Karpas-422 (cell line): ENCODE data around the gene DDHD1. TPM values are rescaled to one million over a fixed set of nuclear protein-coding genes. Genes with fewer than 3 reads are reported as not detected.
"Not testable (repeated sequence)": the region's sequence is repeated elsewhere in the genome, so short reads cannot be mapped to it uniquely, and the experiment has no call there.

ENCODE experiments used
- DNase-seq: peaks from one replicate; pipeline ENCODE4 v3.0.0-alpha.2; 2015
- H2AFZ ChIP-seq: fragments of 200-600 bp; sonication (generic); 2 replicates; pipeline ENCODE4 v1.6.1; 2014; ENCODE audit warnings: antibody characterized with exemption, low read length, mixed read lengths
- H3K27ac ChIP-seq: fragments of 200-600 bp; sonication (generic); 2 replicates; pipeline ENCODE4 v1.5.1; 2014; ENCODE audit warnings: mild to moderate bottlenecking, low read length, moderate library complexity
- H3K27me3 ChIP-seq: fragments of 200-600 bp; sonication (generic); 2 replicates; pipeline ENCODE4 v1.6.1; 2014; ENCODE audit warnings: low read length, mixed read lengths
- H3K36me3 ChIP-seq: fragments of 200-600 bp; sonication (generic); 2 replicates; pipeline ENCODE4 v1.6.1; 2014; ENCODE audit warnings: low read length, mixed read lengths; ENCODE audit not compliant: insufficient read depth
- H3K4me1 ChIP-seq: fragments of 200-600 bp; sonication (generic); 2 replicates; pipeline ENCODE4 v1.6.1; 2014; ENCODE audit warnings: mild to moderate bottlenecking, low read length, mixed read lengths
- H3K4me2 ChIP-seq: fragments of 200-600 bp; sonication (generic); 2 replicates; pipeline ENCODE4 v1.6.1; 2014; ENCODE audit warnings: low read length, low read depth, mild to moderate bottlenecking; ENCODE audit not compliant: poor library complexity, severe bottlenecking
- H3K4me3 ChIP-seq: fragments of 200-600 bp; sonication (generic); 2 replicates; pipeline ENCODE4 v1.5.1; 2014; ENCODE audit warnings: mild to moderate bottlenecking, antibody characterized with exemption, low read length, mixed read lengths
- H3K79me2 ChIP-seq: fragments of 200-600 bp; sonication (generic); 2 replicates; pipeline ENCODE4 v1.6.1; 2014; ENCODE audit warnings: mild to moderate bottlenecking, low read length, mixed read lengths
- H3K9ac ChIP-seq: fragments of 200-600 bp; sonication (generic); 2 replicates; pipeline ENCODE4 v1.6.0; 2014; ENCODE audit warnings: low read length
- H3K9me2 ChIP-seq: fragments of 200-600 bp; sonication (generic), shearing (Covaris generic); replicated peaks from 2 replicates; pipeline ENCODE4 v1.6.0; 2014; ENCODE audit warnings: mild to moderate bottlenecking, low read length, moderate library complexity; ENCODE audit not compliant: insufficient read depth
- H3K9me3 ChIP-seq: fragments of 300-700, 200-600 bp; sonication (generic); 2 replicates; pipeline ENCODE4 v1.6.1; 2014; ENCODE audit warnings: low read length, mixed read lengths
- H4K20me1 ChIP-seq: fragments of 200-600 bp; sonication (generic); 2 replicates; pipeline ENCODE4 v1.6.1; 2014; ENCODE audit warnings: mild to moderate bottlenecking, antibody characterized with exemption, low read length, low read depth; ENCODE audit not compliant: insufficient read depth
- total RNA-seq: library from RNA; depleted of rRNA; stranded (reverse); fragments of >200 nt; shearing (Covaris generic); gene quantifications from 2 replicates; pipeline ENCODE4 v1.2.3, GENCODE V29; 2014; ENCODE audit warnings: low replicate concordance

DDHD1 gene
- total RNA-seq, 1 experiment from 2014 or later, result 127 TPM

DNA sequence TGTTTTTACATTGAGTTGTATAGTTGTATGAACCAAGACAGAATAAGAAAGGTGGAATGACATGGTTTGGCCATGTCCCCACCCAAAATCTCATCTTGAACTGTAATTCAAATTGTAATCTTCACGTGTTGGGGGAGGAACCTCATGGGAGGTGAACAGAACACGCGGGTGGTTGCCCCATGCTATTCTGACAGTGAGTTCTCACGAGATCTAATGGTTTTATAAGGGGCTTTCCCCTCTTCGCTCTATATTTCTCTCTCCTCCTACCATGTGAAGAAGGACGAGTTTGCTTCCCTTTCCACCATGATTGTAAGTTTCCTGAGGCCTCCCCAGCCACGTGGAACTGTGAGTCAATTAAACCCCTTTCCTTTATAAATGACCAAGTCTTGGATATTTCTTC lies 25.3 kb downstream of the DDHD1 start:
- no peak for DNase-seq
- Histone ChIP-seq H3K9ac (peak overlapping the region; percentile 53), H3K27ac (peak overlapping the region; percentile 82), H3K4me1 (peaks cover 37% of the 10 kb centered on the region), H3K4me2 (peak overlapping the region; percentile 69), H3K79me2 (peaks cover 99% of the 10 kb centered on the region), H3K9me3 (no peaks in the 10 kb centered on the region), H3K27me3 (no peaks in the 10 kb centered on the region), H3K9me2 (no peaks in the 10 kb centered on the region), H4K20me1 (no peaks in the 10 kb centered on the region; the same call in 1 of the 2 replicates), H3K36me3 (peaks cover 4% of the 10 kb centered on the region; the same call in 1 of the 2 replicates), H3K4me3 (peak overlapping the region; percentile 48; the same call in 1 of the 2 replicates), H2AFZ (no peak overlapping the region)

DNA sequence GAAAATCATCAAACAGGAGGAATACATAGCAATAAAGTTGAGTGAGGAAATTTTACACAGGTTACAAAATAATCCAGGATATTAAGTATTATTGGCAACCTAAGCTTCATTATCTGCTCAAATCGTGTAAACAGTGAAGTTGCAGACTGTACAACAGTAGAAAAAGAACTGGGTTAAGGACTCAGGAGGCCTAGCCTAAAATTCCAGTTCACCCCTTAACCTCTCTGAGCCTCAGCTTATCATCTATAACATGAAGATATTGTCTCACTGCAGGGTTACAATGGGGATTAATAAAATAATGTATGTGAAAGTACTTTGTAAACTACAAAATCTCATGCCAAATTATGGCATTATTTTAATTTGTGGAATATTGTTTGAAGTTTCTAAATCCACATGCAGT lies 26.0 kb downstream of the DDHD1 start:
- H3K9me2 ChIP-seq, result no peaks in the 10 kb centered on the region
- H3K27me3 ChIP-seq, result no peaks in the 10 kb centered on the region
- H3K9ac ChIP-seq, result peak overlapping the region; percentile 53
- no peak overlapping the region for H2AFZ ChIP-seq
- peak overlapping the region; percentile 69 for H3K4me2 ChIP-seq
- no peaks in the 10 kb centered on the region; the same call in 1 of the 2 replicates for H4K20me1 ChIP-seq
- H3K9me3 ChIP-seq, result no peaks in the 10 kb centered on the region
- peaks cover 37% of the 10 kb centered on the region for H3K4me1 ChIP-seq
- H3K27ac ChIP-seq, result peak overlapping the region; percentile 82
- peaks cover 99% of the 10 kb centered on the region for H3K79me2 ChIP-seq
- no peak for DNase-seq
- H3K36me3 ChIP-seq, result peaks cover 4% of the 10 kb centered on the region; the same call in 1 of the 2 replicates
- peak overlapping the region; percentile 48 for H3K4me3 ChIP-seq

DNA sequence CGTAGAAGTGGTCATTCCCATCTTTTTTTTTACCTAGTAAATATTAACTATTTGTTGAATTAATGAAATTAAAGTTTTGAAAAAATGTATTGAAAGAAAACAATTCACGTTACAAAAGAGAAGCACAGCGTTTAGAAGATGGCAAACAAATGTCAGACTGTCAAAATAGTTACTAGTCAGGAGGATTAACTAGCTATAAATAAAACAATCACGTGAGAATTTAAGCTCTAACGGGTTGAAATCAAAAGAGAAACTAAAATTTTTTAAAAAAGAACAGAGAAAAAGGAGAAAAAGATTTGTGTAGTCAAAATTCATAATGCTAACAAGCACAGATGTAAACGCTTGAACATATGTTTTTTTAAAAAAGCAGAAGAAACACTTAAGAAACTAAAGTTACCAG lies 26.4 kb downstream of the DDHD1 start:
- no peaks in the 10 kb centered on the region; the same call in 1 of the 2 replicates for H4K20me1 ChIP-seq
- no peaks in the 10 kb centered on the region for H3K9me3 ChIP-seq
- no peaks in the 10 kb centered on the region for H3K9me2 ChIP-seq
- H3K27ac ChIP-seq, result peak overlapping the region; percentile 82
- H3K36me3 ChIP-seq, result peaks cover 4% of the 10 kb centered on the region; the same call in 1 of the 2 replicates
- peaks cover 37% of the 10 kb centered on the region for H3K4me1 ChIP-seq
- H2AFZ ChIP-seq, result no peak overlapping the region
- H3K4me2 ChIP-seq, result peak overlapping the region; percentile 69
- H3K79me2 ChIP-seq, result peaks cover 99% of the 10 kb centered on the region
- H3K4me3 ChIP-seq, result peak overlapping the region; percentile 48
- DNase-seq, result peak; percentile 74
- no peaks in the 10 kb centered on the region for H3K27me3 ChIP-seq
- H3K9ac ChIP-seq, result peak overlapping the region; percentile 53

DNA sequence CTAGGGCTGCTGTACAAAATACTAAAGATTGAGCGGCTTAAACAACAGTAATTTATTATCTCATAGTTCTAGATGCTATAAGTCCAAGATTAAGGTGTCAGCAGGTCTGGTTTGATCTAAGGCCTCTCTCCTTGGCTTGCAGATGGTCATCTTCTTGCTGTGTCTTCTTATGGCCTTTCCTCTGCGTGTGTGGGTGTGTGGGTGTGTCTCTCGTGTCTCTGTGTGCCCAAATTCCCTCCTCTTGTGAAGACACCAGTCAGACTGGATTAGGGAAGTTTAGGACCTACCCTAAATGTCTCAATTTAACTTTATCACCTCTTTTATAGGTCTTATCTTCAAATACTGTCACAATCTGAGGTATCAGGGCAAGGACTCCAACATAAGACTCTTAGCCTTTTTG lies 28.3 kb downstream of the DDHD1 start:
- H3K36me3 ChIP-seq, result peaks cover 4% of the 10 kb centered on the region; the same call in 1 of the 2 replicates
- DNase-seq, result no peak
- no peaks in the 10 kb centered on the region for H3K9me2 ChIP-seq
- H3K4me3 ChIP-seq, result no peak overlapping the region
- no peaks in the 10 kb centered on the region; the same call in 1 of the 2 replicates for H4K20me1 ChIP-seq
- no peaks in the 10 kb centered on the region for H3K27me3 ChIP-seq
- H3K27ac ChIP-seq, result no peak overlapping the region; the same call in 1 of the 2 replicates
- peaks cover 44% of the 10 kb centered on the region for H3K4me1 ChIP-seq
- H3K9me3 ChIP-seq, result no peaks in the 10 kb centered on the region
- H2AFZ ChIP-seq, result no peak overlapping the region
- no peak overlapping the region for H3K4me2 ChIP-seq
- H3K9ac ChIP-seq, result no peak overlapping the region
- H3K79me2 ChIP-seq, result peaks cover 99% of the 10 kb centered on the region

DNA sequence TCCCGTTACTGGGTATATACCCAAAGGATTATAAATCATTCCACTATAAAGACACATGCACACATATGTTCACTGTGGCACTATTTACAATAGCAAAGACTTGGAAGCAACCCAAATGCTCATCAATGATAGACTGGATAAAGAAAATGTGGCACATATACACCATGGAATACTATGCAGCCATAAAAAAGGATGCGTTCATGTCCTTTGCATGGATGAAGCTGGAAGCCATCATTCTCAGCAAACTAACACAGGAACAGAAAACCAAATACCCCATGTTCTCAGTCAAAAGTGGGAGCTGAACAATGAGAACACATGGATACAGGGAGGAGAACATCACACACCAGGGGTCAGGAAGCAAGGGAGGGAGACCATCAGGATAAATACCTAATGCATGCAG lies 31.7 kb downstream of the DDHD1 start:
- H3K9me3 ChIP-seq, H3K9ac ChIP-seq, H3K9me2 ChIP-seq, H3K27ac ChIP-seq, H4K20me1 ChIP-seq, H3K4me2 ChIP-seq, H3K36me3 ChIP-seq, H3K27me3 ChIP-seq, H2AFZ ChIP-seq, H3K4me3 ChIP-seq, DNase-seq: not testable (repeated sequence)
- Histone ChIP-seq H3K79me2 (peaks cover 99% of the 10 kb centered on the region), H3K4me1 (peaks cover 17% of the 10 kb centered on the region)

DNA sequence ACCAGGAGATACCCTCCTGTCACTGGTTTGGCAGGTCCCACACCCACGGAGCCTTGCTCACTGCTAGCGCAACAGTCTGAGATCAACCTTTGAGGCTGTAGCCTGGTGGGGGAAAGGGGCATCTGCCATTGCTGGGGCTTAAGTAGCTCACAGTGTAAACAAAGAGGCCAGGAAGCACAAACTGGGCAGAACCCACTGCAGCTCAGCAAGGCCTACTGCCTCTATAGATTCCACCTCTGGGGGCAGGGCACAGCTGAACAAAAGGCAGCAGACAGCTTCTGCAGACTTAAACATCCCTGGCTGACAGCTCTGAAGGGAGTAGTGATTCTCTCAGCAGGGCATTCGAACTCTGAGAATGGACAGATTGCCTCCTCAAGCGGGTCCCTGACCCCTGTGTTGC lies 35.6 kb downstream of the DDHD1 start:
- not testable (repeated sequence) for H2AFZ ChIP-seq, H3K9ac ChIP-seq, H3K4me2 ChIP-seq, DNase-seq, H3K27ac ChIP-seq, H3K27me3 ChIP-seq, H3K9me3 ChIP-seq, H3K9me2 ChIP-seq, H3K4me3 ChIP-seq, H3K36me3 ChIP-seq
- Histone ChIP-seq H3K4me1 (peaks cover 26% of the 10 kb centered on the region), H3K79me2 (peaks cover 100% of the 10 kb centered on the region), H4K20me1 (peaks cover 14% of the 10 kb centered on the region; the same call in 1 of the 2 replicates)

DNA sequence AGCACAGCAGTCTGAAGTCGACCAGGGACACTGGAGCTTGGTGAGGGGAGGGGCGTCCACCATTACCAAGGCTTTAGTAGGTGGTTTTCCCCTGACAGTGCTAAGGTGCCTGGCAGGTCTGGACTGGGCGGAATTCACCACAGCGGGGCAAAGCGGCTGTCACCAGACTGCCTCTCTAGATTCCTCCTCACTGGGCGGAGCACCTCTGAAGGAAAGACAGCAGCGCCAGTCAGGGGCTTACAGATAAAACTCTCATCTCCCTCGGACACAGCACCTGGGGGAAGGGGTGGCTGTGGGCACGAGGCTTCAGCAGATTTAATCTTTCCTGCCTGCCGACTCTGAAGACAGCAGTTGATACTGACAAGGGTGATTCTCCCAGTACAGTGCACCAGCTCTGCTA lies 39.1 kb downstream of the DDHD1 start:
- peaks cover 100% of the 10 kb centered on the region for H3K79me2 ChIP-seq

DNA sequence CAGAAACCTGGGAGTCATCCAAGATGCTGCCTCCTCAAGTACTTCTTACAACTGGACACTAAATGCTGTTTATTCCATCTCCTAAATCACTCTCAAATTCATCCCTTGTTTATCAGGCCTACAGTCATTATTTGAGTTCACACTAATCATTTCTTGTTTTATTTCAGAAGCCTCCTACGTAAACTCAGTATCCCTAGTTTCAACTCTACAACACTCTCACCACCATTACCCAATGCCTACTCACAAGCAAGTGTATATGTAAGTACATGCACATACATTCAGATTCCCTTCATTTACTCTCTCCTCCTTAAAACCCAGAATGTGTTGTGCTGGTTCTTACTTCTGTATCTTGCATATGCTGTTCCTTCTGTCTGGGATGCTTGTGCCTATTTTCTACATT lies 43.0 kb downstream of the DDHD1 start:
- no peak overlapping the region for H2AFZ ChIP-seq
- H3K27me3 ChIP-seq, result no peaks in the 10 kb centered on the region
- H3K4me3 ChIP-seq, result peak overlapping the region; percentile 62
- H3K4me2 ChIP-seq, result peak overlapping the region; percentile 93
- peak overlapping the region; percentile 66 for H3K9ac ChIP-seq
- H3K9me2 ChIP-seq, result no peaks in the 10 kb centered on the region
- H3K27ac ChIP-seq, result peak overlapping the region; percentile 88
- H3K4me1 ChIP-seq, result peaks cover 56% of the 10 kb centered on the region
- H3K9me3 ChIP-seq, result no peaks in the 10 kb centered on the region
- no peak for DNase-seq
- H3K36me3 ChIP-seq, result no peaks in the 10 kb centered on the region
- 0 out of 2 replicates have a peak, but pooled peaks cover 6% of the 10 kb centered on the region for H4K20me1 ChIP-seq
- peaks cover 100% of the 10 kb centered on the region for H3K79me2 ChIP-seq

More for the DNA sequence above, 39.1 kb downstream of the DDHD1 start:
- Histone ChIP-seq H3K36me3 (no peaks in the 10 kb centered on the region), H3K27me3 (no peaks in the 10 kb centered on the region), H3K9ac (no peak overlapping the region), H4K20me1 (peaks cover 14% of the 10 kb centered on the region; the same call in 1 of the 2 replicates), H3K9me3 (no peaks in the 10 kb centered on the region), H2AFZ (no peak overlapping the region), H3K9me2 (no peaks in the 10 kb centered on the region), H3K4me2 (no peak overlapping the region), H3K4me1 (peaks cover 41% of the 10 kb centered on the region), H3K27ac (no peak overlapping the region), H3K4me3 (no peak overlapping the region)
- DNase-seq, result no peak
